HepG2 (cell line): Measurements from ENCODE around the gene BMPR2. TPM values are rescaled to one million over a fixed set of nuclear protein-coding genes. Genes with fewer than 3 reads are reported as not detected.

Experiments used
- ARHGAP35 ChIP-seq: sonication (generic); formaldehyde crosslinking; IDR thresholded peaks from 2 replicates; pipeline ENCODE4 v1.9.0; 2022; ENCODE audit warnings: mild to moderate bottlenecking, inconsistent platforms, moderate library complexity, missing genetic modification reagents, borderline replicate concordance
- ARID2 ChIP-seq: sonication (generic); formaldehyde crosslinking; IDR thresholded peaks from 2 replicates; pipeline ENCODE4 v1.8.1; 2022; ENCODE audit warnings: mild to moderate bottlenecking, missing genetic modification reagents, borderline replicate concordance
- ATF1 ChIP-seq: IDR thresholded peaks from 2 replicates; pipeline ENCODE4 v1.6.1; 2016; ENCODE audit warnings: mild to moderate bottlenecking, control low read depth
- ATF7 ChIP-seq, 2 experiments: fragments of 450-650 bp in 1 of 2; sonication (generic) in 1 of 2; formaldehyde crosslinking in 1 of 2; IDR thresholded peaks; 2 replicates each; pipeline versions ENCODE4 v1.4.0 to v1.6.1; 2016 to 2020; ENCODE audit warnings: antibody characterized with exemption in 1 of 2, mild to moderate bottlenecking in 1 of 2, missing genetic modification reagents in 1 of 2
- BCLAF1 ChIP-seq: fragments of 450-650 bp; IDR thresholded peaks from 2 replicates; pipeline ENCODE4 v1.6.1; 2017; ENCODE audit warnings: mild to moderate bottlenecking
- CREM ChIP-seq, 2 experiments: sonication (generic) in 1 of 2; formaldehyde crosslinking in 1 of 2; IDR thresholded peaks; 2 replicates each; pipeline versions ENCODE4 v1.4.0 to v1.6.1; 2016 to 2020; ENCODE audit warnings: antibody characterized with exemption in 1 of 2, mild to moderate bottlenecking in 1 of 2, missing genetic modification reagents in 1 of 2
- IRF9 ChIP-seq: sonication (generic); formaldehyde crosslinking; IDR thresholded peaks from 2 replicates; pipeline ENCODE4 v1.8.0; 2022; ENCODE audit warnings: missing genetic modification reagents, mild to moderate bottlenecking, borderline replicate concordance
- MATR3 ChIP-seq: sonication (generic); formaldehyde crosslinking; IDR thresholded peaks from 2 replicates; pipeline ENCODE4 v1.4.0; 2020; ENCODE audit warnings: missing genetic modification reagents
- PHF21A ChIP-seq: sonication (generic); formaldehyde crosslinking; IDR thresholded peaks from 2 replicates; pipeline ENCODE4 v1.5.0; 2020; ENCODE audit warnings: mild to moderate bottlenecking, missing genetic modification reagents
- SMC3 ChIP-seq: IDR thresholded peaks from 2 replicates; pipeline ENCODE4 v1.6.1; 2011; ENCODE audit warnings: low read length, improper control_type of control experiment
- SRF ChIP-seq: IDR thresholded peaks from 2 replicates; pipeline ENCODE4 v1.6.1; 2011; ENCODE audit warnings: mild to moderate bottlenecking, low read depth, low read length, moderate library complexity
- ZIK1 ChIP-seq: sonication (generic); formaldehyde crosslinking; IDR thresholded peaks from 2 replicates; pipeline ENCODE4 v1.5.0; 2020; ENCODE audit warnings: mild to moderate bottlenecking, low read depth, missing genetic modification reagents, borderline replicate concordance
- ZKSCAN8 ChIP-seq: IDR thresholded peaks from 2 replicates; pipeline ENCODE4 v1.6.1; 2016; ENCODE audit warnings: borderline replicate concordance, missing genetic modification reagents, missing compliant biosample characterization
- ZNF446 ChIP-seq: sonication (generic); formaldehyde crosslinking; IDR thresholded peaks from 2 replicates; pipeline ENCODE4 v1.5.0; 2020; ENCODE audit warnings: mild to moderate bottlenecking, missing genetic modification reagents
- ZNF639 ChIP-seq: conservative IDR thresholded peaks from 2 replicates; pipeline ENCODE4 v1.6.1; 2018; ENCODE audit warnings: missing genetic modification reagents
- ZNF746 ChIP-seq: sonication (generic); formaldehyde crosslinking; IDR thresholded peaks from 2 replicates; pipeline ENCODE4 v1.8.0; 2022; ENCODE audit warnings: mild to moderate bottlenecking, missing genetic modification reagents
- polyA plus RNA-seq, 8 experiments: library from polyadenylated mRNA; depleted of rRNA in 3 of 8; stranded (reverse) in 7 of 8; unstranded in 1 of 8; fragments of >200 nt; fragmentation: Illumina TruSeq in 4 of 8; extraction: Trizol in 4 of 8; gene quantifications; 2 replicates each; pipeline versions ENCODE4 v1.2.1 to v1.2.3, GENCODE V29; 2011 to 2016; ENCODE audit warnings: low read depth in 4 of 8, missing spikeins in 1 of 8, mixed read lengths in 1 of 8; ENCODE audit not compliant: insufficient read depth in 1 of 8
- total RNA-seq, 5 experiments: library from RNA; depleted of rRNA; stranded (reverse); fragments of >200 nt; fragmentation: Illumina TruSeq; extraction: Trizol; gene quantifications; 2 replicates each; pipeline ENCODE4 v1.2.3, GENCODE V29; 2016; ENCODE audit warnings: low read depth in 1 of 5
- TF ChIP-seq, protein P1 (sequence below), 2 experiments: IDR thresholded peaks; 2 replicates each; pipeline ENCODE4 v1.6.1; 2011 to 2012; ENCODE audit warnings: low read length in 2 of 2, borderline replicate concordance in 1 of 2, low read depth in 1 of 2, mild to moderate bottlenecking in 1 of 2, moderate library complexity in 1 of 2

Gene BMPR2
- total and polyA plus RNA-seq, 2 of the 13 experiments (the other 11 are each of a cell fraction or from before 2014, with no cell fraction given) = 5.5 to 10.3 TPM

DNA sequence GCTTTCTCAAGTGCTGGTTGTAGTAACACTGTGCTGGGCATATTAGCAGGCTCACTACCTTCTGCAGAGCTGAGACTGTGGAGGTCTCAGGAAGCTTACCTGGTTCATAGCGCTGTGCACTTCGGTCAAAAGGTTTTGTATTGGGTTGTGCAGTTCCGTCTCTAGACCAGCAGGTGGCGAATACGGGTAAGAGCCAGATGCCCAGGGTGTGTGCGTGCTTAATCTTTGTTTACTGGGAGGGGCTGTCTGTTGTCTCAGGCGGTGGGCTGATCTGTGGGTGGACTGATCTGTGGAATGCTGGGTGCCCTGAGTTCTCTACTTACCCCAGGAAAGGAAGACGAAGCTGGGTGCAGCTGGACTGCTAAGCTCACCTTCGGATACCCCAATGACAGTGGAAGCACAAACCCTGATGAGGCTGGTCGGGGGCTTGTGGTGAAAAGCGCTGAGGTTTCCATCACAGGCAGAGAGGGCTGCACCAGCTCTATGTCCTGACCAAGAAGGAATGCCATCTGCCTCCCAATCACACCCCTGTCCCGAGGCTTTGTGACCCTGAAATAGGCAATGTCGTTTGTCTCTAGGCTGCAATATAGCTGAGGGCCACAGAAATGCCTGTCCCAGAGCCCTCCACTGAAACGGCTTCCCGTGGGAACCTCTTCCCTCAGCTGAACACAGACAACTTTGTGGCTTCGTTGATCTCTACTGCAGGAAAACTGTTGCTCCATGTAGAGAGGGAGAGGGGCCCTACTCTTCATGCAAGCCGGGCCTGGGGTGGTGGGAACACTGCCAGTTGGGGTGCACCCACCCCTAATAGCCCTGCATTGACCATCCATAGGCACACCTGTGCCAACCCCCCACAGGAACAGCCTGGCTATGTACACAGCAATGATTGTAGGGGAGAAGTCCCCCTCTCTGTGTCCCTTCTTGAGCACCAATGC, 212.8 kb downstream of the BMPR2 start (continued):
- TF ChIP-seq, protein P1, sequence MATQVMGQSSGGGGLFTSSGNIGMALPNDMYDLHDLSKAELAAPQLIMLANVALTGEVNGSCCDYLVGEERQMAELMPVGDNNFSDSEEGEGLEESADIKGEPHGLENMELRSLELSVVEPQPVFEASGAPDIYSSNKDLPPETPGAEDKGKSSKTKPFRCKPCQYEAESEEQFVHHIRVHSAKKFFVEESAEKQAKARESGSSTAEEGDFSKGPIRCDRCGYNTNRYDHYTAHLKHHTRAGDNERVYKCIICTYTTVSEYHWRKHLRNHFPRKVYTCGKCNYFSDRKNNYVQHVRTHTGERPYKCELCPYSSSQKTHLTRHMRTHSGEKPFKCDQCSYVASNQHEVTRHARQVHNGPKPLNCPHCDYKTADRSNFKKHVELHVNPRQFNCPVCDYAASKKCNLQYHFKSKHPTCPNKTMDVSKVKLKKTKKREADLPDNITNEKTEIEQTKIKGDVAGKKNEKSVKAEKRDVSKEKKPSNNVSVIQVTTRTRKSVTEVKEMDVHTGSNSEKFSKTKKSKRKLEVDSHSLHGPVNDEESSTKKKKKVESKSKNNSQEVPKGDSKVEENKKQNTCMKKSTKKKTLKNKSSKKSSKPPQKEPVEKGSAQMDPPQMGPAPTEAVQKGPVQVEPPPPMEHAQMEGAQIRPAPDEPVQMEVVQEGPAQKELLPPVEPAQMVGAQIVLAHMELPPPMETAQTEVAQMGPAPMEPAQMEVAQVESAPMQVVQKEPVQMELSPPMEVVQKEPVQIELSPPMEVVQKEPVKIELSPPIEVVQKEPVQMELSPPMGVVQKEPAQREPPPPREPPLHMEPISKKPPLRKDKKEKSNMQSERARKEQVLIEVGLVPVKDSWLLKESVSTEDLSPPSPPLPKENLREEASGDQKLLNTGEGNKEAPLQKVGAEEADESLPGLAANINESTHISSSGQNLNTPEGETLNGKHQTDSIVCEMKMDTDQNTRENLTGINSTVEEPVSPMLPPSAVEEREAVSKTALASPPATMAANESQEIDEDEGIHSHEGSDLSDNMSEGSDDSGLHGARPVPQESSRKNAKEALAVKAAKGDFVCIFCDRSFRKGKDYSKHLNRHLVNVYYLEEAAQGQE (IDR thresholded peaks at IDR 0.05; ENCODE audit: borderline replicate concordance in 1 of 2, low read depth in 1 of 2, low read length in 2 of 2) = no peak
- TF ChIP-seq ATF7 (IDR thresholded peaks at IDR 0.05) (no peak), ATF7 (CRISPR knock-in tag; IDR thresholded peaks at IDR 0.05) (no peak; the same call in 1 of the 2 replicates), MATR3 (CRISPR knock-in tag) (no peak), IRF9 (CRISPR knock-in tag) (peak; percentile 57; the same call in 1 of the 2 replicates), BCLAF1 (no peak), SMC3 (peak; percentile 99), SRF (no peak), ARID2 (CRISPR knock-in tag) (0 out of 2 replicates have a peak, but pooled peaks have one; percentile 25), ARHGAP35 (CRISPR knock-in tag) (peak; percentile 63; the same call in 1 of the 2 replicates), ZKSCAN8 (CRISPR knock-in tag) (peak; percentile 62; the same call in 1 of the 2 replicates), ATF1 (CRISPR knock-in tag) (peak; percentile 46), CREM (IDR thresholded peaks at IDR 0.05) (no peak), CREM (CRISPR knock-in tag; IDR thresholded peaks at IDR 0.05) (no peak), PHF21A (CRISPR knock-in tag) (peak; percentile 71; the same call in 1 of the 2 replicates), ZNF639 (CRISPR knock-in tag) (no peak), ZNF746 (CRISPR knock-in tag) (no peak), ZIK1 (CRISPR knock-in tag) (no peak; the same call in 1 of the 2 replicates), ZNF446 (CRISPR knock-in tag) (no peak)
